GM21717 (cell line): ENCODE measurements around the gene PIGV.
"Not testable (repeated sequence)": the region's sequence is repeated elsewhere in the genome, so short reads cannot be mapped to it uniquely, and the experiment has no call there.

Experiments used
- ATAC-seq: cut with Tn5 transposase; IDR thresholded peaks from one replicate; pipeline ENCODE4 v1.9.1; 2021; ENCODE audit warnings: mild to moderate bottlenecking, moderate library complexity; ENCODE audit not compliant: unreplicated experiment

Gene PIGV

DNA sequence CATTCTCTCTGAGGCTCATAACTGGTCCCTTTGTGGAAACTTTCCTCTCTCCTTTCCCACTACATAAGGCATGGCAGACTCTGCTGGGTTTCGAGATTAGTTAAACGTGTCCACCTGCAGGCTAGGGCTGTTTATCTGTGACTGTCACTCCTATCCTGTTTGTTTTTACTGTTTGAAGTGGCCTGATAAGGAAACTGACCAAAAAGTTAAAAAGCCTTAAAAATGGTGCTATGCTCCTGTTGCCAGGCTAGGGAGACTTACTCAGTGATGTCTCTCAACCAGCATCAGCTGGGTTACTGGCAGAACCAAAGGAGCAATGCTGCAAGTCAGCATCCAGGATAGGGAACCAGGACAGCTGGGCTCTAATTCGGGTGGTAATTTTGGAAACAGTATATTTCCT, 3.9 kb downstream of the PIGV start:
- ATAC-seq = no peak

DNA sequence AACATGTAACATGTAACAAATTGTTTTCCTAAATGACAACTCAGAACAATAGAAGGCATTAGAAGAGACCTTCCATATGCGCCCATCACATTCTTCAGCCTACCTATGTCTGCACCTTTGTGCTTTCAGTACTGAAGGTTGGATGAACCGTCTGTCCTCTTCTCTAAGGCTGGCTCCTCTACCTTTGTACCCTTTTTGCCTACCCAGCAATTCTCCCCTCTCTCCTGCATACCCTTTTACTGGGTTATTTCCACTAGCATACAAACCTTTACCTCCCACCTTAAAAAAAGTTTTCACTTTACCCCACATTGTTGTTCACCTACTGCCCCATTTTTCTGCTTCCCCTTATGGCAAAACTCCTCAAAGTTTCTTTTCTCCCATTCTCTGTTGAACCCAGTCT, 5.2 kb downstream of the PIGV start:
- no peak for ATAC-seq

DNA sequence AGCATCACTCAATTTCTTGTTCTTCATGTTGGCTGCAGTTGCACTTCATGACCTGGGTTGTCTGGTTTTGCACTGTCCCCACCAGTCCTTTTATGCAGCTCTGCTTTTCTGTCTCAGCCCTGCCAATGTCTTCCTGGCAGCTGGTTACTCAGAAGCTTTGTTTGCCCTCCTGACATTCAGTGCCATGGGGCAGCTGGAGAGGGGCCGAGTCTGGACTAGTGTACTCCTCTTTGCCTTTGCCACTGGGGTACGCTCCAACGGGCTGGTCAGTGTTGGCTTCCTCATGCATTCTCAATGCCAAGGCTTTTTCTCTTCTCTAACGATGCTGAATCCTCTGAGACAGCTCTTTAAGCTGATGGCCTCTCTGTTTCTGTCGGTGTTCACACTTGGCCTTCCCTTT, 6.6 kb downstream of the PIGV start:
- ATAC-seq = no peak

DNA sequence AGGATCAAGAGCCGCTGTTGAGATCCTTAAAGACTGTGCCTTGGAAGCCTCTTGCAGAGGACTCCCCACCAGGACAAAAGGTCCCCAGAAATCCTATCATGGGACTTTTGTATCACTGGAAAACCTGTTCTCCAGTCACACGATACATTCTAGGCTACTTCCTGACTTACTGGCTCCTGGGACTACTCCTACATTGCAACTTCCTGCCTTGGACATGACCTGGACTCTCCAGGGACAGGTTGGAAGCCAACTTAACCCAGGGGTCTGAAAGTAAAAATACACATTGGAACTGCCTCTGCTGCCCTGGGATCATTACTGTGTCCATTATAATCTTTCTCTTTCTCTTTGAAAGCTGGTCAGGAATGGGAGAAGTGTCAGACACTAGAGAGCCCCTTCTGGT, 9.9 kb downstream of the PIGV start:
- ATAC-seq = no peak

DNA sequence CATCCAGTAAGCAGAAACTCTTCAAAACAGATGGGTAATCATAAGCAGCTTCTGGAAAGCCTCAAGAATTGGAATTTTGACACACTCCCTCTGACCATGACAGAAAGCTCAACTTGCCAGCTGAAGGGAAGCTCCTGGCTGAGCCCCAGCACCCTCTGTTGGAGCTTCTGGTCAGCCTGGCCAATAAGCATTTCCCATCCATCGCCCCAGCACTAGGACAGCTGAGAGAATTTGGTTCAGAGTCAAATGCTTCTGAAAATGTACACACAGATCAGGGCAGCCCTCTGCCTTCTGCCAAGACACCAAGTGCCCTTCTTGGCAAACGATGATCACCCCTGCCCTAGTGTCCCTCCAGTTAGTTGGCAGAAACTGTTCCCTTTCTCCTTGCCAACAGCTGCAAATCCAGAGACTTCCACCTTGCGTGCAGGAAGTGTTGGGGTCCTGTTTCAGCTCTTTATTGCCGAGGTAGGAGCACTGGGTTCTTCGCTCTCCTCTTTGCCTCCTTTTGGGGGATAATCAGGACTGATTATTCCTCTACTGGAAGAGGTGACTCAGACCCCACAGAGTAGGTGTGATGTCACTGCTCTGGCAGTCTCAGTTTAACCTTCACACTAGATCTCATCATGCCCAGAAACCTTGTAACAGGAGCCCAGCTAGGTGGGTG, 11.9 kb downstream of the PIGV start:
- ATAC-seq = no peak

DNA sequence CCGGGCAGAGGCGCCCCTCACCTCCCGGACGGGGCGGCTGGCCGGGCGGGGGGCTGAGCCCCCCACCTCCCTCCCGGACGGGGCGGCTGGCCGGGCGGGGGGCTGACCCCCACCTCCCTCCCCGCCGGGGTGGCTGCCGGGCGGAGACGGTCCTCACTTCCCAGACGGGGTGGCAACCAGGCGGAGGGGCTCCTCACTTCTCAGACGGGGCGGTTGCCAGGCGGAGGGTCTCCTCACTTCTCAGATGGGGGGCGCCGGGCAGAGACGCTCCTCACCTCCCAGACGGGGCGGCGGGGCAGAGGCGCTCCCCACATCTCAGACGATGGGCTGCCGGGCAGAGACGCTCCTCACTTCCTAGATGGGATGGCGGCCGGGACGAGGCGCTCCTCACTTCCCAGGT, 16.2 kb downstream of the PIGV start:
- not testable (repeated sequence) for ATAC-seq

DNA sequence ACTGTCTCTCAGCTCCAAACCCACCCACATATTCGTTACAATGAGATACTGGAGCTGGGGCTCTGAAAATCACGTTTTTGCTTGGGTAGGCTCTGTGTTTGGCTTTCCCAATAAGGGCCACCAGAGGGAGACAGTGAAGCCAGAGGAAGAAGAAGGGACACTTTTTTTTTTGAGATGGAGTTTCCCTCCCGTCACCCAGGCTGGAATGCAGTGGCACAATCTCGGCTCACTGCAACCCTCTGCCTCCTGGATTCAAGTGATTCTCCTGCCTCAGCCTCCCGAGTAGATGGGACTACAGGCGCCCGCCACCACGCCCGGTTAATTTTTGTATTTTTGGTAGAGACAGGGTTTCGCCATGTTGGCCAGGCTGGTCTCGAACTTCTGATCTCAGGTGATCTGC, 22.4 kb downstream of the PIGV start:
- not testable (repeated sequence) for ATAC-seq

DNA sequence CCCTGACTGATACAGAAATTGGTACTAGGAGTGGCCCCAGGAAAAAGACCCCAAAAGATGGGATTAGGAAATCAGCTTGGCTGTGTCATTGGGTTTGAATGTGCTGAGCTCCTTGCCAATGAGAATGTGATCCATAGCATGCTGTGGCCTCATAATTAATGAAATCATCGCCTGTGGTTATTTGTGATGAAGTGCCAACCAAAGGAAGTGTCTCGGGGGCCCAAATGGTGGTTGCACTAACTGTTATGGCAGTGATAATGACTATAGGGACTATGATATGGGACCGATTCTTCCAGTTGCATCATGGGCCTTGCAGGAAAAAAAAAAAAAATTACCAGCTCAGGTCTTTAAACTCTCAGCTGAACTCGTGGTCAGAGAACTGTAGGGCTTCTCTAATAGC, 23.3 kb downstream of the PIGV start:
- no peak for ATAC-seq

DNA sequence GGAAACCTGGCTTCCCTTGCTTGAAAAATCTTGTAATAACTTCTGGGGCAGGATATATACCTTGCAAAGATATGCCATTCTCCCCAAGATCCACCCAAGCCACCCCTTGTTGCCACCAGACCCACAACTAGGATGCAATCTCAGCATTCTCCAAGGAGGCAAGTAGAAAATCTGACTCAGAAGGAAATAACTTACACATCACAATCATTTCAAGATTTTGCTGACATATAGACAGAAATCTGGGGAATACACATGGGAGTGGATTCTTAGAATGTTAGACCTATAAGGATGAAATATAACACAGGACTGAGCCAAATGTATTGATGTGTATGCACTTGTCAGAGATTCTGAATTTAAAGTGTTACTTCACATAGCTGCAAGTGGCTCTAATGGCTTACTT, 24.0 kb downstream of the PIGV start:
- no peak for ATAC-seq

DNA sequence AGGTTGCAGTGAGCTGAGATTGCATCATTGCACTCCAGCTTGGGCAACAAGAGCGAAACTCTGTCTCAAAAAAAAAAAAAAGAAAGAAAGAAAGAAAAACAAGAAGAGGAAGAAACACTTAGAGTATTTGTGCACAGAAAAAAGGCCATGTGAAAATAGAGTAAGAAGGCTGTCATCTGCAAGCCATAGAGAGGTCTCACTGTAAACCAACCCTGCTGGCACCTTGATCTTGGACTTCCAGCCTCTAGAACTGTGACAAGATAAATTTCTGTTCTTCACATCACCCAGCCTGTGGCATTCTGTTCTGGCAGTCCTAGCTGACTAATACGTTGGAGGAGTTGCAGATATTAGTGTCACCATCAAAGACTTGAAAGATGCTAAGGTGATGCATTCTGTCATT, 26.6 kb downstream of the PIGV start:
- ATAC-seq = no peak

DNA sequence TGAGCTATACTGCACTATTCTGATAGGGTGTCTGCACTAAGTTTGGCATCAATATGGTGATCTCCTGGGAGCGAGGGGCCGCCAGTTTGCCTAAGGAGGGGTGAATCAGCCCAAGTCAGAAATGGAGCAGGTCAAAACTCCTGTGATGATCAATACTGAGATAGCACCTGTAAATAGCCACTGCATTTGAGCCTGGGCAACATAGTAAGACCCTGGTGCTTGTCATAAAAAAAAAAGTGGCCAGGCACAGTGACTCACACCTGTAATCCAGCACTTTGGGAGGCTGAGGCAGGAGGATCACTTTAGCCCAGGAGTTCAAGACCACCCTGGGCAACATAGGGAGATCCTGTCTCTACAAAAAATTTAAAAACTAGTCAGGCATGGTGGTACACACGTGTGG, 27.1 kb downstream of the PIGV start:
- ATAC-seq = no peak

DNA sequence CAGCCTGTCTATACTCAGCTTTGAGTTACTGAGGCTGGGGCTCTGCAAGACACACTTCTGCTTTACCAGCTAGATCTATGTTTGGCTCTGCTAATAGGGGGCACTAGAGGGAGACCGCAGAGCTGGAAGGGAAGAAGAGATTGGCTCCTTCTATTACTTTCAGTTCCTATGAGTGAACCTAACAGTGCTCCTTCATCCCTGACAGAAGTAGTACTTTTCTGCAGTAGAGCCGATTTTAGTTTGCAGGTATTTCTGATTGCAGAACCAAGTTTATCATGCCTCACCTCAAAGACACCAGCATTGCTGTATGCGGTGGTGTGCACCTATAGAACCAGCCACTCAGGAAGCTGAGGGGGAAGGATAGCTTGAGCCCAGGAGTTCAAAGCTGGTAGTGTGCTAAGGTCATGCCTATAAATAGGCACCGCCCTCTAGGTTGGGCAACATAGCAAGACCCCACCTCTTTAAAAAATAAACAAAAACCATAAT, 33.1 kb downstream of the PIGV start:
- ATAC-seq = peak; percentile 89

DNA sequence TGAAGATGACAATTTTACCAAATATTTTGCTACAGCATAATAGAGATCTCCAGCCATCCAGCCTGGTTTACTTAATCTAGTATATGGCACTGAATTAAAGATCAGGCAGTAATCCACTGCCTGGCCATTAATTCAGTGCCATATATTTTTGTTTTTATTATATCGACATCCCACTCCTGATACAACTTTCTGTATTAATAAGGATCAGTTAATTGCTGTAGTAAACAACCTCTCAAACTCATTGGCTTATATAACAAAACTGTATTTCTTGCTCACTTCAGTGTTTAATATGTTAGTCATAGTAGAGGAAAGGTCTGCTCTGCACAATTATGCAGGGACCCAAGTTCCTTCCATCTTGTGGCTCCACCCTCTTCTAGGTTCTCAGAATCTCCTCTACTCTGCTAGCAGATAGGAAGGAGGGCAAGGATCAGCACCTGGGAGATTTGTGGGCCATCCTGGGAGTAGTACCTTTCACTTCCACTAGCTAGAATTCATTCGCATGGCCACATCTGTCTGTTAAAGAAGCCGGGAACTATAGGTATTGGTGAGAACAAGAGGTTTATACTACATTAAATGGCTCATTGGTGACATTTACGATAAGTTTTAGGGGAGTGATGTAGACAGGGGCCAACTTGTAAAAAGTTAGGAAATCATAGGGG, 35.1 kb downstream of the PIGV start:
- no peak for ATAC-seq

DNA sequence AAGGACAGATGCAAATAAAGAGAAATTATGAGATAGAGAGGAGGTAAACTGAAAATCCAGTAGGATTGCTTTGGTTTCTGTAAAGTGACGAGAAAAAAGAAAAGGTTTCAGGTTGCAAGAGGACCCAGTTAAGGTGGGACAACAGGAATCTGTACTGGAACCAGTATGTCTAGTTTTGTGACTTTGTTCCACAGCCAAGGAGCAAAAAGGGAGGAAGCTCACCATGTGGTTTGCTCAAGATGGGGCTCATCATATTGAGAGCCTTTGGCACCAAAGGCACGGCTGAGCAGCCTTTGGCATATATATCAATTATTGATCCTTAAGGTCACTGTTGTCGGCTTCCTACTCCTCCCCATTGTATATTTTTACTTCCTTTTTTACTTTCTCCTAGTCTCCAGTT, 37.0 kb downstream of the PIGV start:
- no peak for ATAC-seq

DNA sequence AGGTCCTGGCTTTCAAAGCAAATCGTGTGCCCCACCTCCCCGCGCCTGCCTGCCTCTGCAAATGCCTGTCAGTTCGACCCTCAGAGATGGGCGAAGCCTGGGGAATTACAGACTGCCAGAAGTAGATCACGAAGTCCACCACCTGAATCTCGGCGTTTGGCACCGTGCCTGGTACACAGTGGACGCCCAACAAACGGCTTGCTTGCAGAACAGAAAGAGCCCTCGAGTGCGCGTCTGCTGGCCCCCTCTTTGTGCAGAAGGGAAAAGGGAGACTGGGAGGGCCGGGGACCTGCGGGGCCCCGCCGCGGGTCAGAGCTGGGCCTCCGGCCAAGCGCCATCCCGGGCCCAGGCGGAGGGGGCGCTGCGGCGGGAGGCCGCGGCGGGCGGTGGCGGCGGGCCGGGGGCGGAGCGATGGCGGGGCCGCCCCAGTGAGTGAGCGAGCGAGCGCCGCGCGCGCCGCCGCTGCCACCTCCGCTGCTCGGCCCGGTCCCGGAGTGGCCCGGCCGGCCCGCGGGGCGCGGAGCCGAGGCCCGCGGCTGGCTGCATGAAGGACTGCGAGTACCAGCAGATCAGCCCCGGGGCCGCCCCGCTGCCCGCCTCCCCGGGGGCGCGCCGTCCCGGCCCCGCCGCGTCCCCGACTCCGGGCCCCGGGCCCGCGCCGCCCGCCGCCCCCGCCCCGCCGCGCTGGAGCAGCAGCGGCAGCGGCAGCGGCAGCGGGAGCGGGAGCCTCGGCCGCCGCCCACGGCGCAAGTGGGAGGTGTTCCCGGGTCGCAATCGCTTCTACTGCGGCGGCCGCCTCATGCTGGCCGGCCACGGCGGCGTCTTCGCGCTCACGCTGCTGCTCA, 38.7 kb downstream of the PIGV start, which contains the start of gene ZDHHC18:
ZDHHC18 (plus strand) TSS at position 428 of the 845 bp plus-strand sequence; CDS start at position 545, 117 bp downstream.
- ATAC-seq = peak; percentile 64

DNA sequence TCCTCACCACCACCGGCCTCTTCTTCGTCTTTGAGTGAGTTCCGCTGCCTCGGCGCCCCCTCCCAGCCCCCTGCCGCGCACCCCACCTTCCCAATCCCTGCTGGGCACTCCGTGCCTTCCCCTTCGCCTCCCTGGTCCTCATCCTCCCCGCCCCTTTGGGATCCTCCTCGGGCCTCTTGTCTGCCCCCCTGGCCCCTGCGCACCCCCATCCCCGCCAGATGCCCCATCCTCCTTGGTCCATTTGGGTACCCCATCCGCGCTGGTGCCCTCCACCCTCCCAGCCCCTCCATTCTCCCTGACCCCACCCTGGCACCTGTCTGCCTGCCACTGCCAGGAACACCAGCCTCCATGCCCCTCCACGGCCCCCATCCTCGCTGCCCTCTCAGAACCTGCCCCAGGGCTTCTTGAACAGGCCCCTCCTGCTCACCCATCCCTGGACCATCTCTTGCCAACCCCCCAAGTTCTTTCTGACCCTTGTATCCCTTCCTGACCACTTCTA, 39.4 kb downstream of the PIGV start:
- ATAC-seq = no peak

DNA sequence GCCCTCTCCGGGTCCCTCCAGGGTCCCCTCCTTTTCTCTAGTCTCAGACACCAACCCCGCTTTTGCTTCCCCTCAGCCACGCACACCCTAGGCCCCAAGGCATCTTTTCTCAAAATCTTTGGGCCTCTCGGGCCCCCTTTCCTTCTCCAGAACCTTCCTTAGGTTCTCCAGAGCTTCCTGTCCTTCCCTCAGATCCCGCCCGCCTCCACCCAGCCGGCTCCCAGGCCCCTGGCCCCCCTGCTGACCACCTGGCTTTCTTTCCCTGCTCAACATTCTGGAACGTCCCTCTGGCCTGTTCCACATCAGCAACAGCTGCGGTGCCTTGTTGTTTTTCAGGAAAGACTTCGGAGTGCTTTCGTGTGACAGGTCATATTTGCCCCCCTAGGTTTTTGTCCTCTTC, 39.9 kb downstream of the PIGV start:
- ATAC-seq = no peak

DNA sequence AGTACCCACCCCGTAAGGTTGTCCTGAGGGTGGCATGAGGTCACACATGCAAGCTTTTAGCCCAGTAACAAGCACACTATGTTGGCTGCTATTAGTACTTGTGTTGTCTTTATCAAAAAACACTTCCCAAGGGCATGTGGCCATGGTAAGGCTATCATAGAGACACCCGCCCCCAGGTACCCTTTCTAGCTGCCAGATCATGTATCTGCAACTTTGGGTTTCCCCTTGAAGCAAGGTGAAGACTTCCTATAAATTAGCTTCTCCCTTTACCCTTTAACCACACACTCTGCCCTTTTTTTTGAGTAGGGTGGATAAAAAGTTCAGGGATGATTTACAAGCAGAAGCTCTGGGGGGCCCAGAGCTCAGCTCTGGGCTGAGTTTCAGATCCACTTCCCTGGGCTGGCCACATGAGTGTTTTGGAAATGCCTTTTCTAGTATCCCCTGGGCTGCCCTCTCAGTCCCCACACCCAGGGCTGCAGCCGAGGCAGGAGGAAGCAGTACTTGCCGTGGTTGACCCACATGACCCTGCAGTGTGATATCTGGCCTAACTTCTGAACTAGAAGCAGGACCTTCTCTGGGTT, 40.8 kb downstream of the PIGV start:
- ATAC-seq = no peak

DNA sequence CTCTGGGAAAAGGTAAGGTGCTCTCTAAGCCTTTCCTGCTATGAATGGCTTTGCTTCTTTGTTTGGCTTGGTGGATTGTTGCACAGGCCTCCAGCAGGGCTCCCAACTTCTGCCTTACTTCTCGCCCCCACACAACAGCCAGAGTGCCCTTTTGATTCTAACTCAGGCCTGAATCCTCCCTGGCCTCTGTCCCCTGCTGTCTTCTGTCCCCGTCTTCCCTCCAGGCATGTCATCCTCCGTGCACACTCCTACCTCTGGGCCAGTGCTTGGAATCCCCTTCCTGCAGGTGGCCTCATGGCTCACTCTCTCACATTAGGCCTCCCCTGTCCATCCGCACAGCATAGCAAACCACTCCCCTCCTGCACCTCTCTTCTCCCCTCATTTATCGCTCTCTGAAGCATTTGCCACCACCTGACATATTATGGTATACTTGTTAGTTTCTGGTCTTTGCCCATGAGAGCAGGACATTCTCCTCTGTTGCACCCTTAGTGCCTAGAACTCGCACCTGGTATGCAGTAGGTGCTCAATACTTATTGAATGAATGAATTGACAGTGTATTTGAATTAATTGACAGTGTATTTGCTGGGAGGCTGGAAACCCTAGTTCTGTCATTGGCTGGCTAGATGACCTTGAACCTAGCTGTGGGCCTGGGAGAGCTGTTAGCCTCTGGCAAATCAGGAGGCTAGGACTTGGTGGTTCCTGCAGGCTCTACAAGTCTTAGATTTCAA, 41.6 kb downstream of the PIGV start:
- no peak for ATAC-seq

DNA sequence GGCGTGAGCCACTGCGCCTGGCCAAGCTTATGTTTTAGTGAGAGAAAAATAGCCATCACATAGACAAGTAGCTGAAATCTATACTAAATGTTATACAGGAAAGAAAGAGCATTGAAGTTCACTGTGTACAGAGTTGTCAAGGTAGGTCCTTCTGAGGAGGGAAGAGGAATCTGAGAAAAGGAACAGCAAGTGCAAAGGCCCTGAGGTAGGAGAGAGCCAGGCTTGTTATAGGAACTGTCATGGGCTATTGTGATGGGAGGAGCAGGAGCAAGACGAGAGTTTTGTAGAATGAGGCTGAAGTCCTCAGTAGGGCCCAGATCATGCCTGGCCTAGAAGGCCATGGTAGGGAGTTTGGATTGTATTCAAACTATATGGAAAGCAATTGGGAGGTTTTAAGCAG, 43.3 kb downstream of the PIGV start:
- no peak for ATAC-seq
